Activated naive CD8-positive, alpha-beta T cell treated with anti-CD3 and anti-CD28 coated beads, Interleukin-2, amount 50 U/mL, for 16 hours (primary cell): ENCODE measurements around the gene HERPUD2.
"Not testable (repeated sequence)": the region's sequence is repeated elsewhere in the genome, so short reads cannot be mapped to it uniquely, and the experiment has no call there.

ENCODE experiments used
- DNase-seq: peaks from one replicate; pipeline ENCODE4 v3.0.0-alpha.2; 2020; ENCODE audit warnings: low read depth, low spot score

Gene HERPUD2

GRCh38 chr7:35677582-35678356 lies 17.2 kb downstream of the HERPUD2 start:
- no peak for DNase-seq

DNA sequence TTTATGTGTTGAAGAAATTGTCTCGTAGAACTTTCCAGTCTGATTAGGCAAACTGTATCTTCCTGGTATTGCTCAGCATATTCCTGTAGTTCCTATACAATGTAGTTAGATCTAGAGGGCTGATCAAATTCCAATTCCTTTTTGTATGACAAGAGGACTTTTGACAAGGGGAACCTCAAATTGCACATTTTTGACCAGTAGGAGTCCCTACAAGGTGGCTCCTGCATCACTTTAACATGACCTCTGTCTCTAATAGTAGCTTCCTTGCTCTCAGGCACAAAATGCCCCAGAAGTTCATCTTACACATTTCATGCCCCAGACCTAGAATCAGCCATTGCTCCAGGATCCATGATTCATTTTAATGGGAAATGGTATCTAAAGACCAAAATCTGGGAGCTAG lies 18.7 kb downstream of the HERPUD2 start:
- no peak for DNase-seq

DNA sequence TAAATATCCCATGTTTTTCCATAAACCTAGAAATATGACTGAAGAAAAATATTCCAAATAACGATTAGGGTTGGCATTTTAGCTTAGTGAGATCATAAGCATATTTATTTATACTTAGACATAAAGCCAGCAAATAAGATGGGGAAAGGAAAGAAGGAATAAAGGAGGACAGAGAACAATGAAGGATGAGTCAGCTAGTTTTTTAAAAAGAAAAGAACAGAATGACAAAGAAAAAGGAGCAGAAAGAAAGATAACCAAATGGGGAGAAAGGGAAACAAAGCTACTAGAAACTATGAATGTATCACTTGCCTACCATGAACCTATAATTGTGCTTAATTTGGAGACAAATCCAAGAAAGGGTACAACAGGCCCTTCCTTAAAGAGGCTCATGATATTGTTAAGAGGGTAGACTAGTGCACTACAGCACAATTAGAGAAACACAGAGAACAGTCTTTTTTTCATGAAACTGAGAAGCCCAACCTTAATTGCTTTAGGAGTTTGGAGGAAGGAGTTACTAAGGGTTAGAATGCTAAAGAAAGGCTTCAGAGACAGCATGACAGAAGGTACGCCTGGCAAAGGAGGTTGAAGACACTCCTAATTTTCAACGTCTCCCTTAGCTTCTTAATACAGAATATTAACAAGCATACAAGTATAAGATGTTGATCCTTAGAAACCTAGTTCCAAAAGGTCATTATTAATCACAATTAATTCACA lies 23.9 kb downstream of the HERPUD2 start:
- DNase-seq: no peak

DNA sequence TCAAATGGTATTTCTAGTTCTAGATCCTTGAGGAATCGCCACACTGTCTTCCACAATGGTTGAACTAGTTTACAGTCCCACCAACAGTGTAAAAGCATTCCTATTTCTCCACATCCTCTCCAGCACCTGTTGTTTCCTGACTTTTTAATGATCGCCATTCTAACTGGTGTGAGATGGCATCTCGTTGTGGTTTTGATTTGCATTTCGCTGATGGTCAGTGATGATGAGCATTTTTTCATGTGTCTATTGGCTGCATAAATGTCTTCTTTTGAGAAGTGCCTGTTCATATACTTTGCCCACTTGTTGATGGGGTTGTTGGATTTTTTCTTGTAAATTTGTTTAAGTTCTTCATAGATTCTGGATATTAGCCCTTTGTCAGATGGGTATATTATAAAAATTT lies 34.5 kb downstream of the HERPUD2 start:
- DNase-seq: not testable (repeated sequence)

- DNase-seq: no peak
These were observed 36.2 kb downstream of the HERPUD2 start for GRCh38 chr7:35658606-35659201.

DNA sequence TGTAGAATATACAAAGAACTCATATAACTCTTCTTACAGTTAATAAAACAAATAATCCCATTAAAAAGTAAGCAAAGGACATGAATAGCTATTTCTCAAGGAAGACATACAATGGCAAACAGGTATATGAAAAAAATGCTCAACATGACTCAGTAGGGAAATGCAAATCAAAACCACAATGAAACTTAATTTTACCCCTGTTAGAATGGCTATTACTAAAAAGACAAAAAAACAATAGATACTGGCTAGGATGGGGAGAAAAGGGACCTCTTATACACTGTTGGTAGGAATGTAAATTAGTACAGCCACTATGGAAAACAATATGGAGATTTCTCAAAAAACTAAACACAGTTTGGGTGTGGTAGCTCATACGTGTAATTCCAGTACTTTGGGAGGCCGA lies 37.8 kb downstream of the HERPUD2 start:
- DNase-seq: no peak

GRCh38 chr7:35654558-35654957 lies 40.4 kb downstream of the HERPUD2 start:
- DNase-seq: not testable (repeated sequence)

DNA sequence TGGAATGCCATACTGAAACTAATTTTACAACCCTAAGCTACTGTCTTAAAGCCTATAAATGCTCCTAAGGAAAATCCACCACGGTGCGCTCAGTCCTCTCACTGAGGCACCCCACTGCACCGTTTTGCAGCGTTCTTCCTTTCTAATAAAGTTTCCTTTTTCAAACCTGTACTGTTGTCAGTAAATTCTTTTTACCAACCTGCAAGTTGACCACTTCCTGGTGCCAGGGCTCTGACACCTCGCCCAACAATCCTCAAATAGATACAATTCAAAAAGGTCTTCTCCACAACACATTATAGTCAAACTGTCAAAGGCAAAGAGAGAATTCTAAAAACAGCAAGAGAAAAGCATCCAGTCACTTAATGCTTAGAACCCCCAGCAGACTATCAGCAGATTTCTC lies 42.8 kb downstream of the HERPUD2 start:
- no peak for DNase-seq

GRCh38 chr7:35650751-35651150 lies 44.2 kb downstream of the HERPUD2 start:
- DNase-seq: no peak

DNA sequence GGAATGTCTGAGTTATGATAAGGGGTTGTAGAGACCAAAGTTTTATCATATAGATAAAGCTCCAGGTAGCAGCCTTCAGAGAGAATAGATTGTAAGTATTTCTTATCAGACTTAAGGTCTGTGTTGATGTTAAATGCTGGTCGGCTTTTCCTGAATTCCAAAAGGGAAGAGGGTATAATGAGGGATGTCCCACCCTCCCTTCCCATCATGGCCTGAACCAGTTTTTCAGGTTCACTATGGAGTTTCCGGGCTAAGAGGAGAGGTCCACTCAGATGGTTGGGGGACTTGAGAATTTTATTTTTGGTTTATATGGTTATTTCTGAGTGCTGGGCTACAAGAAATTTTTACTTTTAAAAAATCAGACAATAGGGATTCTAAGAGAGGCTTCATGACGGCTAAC lies 45.2 kb downstream of the HERPUD2 start:
- DNase-seq: no peak

- DNase-seq: no peak
These were observed 46.6 kb downstream of the HERPUD2 start for GRCh38 chr7:35648367-35648766.

DNA sequence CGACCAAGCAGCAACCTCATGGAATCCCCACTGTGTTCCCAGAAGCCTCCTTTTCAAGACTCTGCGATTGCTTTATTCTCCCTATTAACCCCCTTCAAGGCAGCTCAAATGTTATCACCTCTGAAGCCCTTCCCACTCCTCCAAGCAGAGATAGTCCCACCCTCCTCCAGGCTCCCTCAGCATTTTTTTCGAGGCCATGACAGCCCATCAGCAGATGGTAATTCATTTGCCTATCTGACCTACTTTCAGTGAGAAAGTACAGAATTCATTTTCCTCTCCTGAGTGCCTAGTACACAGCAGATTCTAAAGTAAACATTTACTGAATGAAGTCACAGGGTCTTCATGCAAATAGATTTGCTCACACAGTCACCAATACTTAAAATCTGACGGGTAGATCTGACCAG lies 47.8 kb downstream of the HERPUD2 start:
- no peak for DNase-seq

- no peak for DNase-seq
These were observed 48.5 kb downstream of the HERPUD2 start for GRCh38 chr7:35646289-35647023.

DNA sequence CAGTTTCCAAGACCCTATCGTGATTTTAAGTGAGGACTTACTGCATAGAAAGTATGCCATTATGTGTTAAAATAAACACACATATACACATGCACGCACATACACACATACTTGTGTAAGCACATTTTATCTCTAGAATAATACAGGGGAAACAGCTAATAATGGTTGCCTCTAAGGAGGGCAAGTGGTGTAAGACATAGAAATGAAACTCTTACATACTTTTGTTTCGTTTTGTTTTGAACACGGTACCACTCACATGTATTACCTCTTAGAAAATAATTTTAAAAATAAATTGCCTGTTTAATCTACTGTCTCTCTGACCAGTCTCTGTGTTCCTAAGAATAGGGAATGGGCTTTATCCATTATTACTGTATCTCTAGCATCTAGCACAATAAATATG lies 49.2 kb downstream of the HERPUD2 start:
- DNase-seq: no peak

GRCh38 chr7:35630024-35630972 lies 64.6 kb downstream of the HERPUD2 start:
- DNase-seq: no peak

- DNase-seq: no peak
These were observed 70.4 kb downstream of the HERPUD2 start for GRCh38 chr7:35624299-35625186.

- no peak for DNase-seq
These were observed 71.6 kb downstream of the HERPUD2 start for GRCh38 chr7:35623381-35623780.

- no peak for DNase-seq
These were observed 75.1 kb downstream of the HERPUD2 start for GRCh38 chr7:35619863-35620262.

DNA sequence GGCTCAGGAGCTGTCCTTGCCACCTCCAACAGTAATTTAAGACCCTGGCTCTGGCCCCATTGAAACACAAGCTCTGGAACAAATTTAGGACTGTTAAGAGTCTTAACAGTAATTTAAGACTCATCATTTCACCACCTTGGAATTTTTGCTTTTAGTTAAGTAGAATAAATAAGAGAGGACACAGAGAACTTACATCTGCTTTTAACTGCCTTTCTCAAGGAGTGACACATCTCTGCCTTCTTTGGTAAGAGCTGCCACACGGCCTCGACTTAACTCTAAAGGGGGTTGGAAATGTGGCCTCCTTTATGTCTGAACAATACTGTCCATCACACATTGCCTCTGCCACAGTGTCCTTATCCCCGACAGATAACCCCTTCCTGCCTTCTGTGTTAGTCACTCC lies 77.9 kb downstream of the HERPUD2 start:
- no peak for DNase-seq

DNA sequence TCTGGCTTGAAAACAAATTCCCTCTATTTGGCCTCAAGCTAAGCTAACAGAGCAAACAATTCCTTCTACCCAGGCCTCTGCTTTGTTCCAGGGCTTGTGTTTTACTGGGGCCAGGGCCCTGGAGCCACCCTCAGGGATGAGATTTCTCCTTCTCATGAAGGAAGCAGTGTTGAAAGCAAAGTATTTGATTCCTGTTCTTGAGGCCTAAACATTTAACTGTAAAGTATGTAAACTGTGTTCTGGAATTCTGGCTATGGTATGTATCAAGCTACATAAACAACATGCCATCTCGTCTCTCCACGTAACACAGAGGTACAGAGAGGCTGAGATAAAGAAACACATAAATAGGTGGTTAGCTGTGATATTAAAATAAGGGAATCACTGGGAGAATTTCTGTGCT lies 81.8 kb downstream of the HERPUD2 start:
- DNase-seq: no peak
